GM21825 (cell line): ENCODE results near the gene DHRS13.
A peak's percentile ranks its signal among the peaks of the same experiment; 100 is the strongest.

Source experiments
- ATAC-seq: cut with Tn5 transposase; IDR thresholded peaks from one replicate; pipeline ENCODE4 v1.9.1; 2021; ENCODE audit warnings: mild to moderate bottlenecking, moderate library complexity; ENCODE audit not compliant: unreplicated experiment

DHRS13 gene

GRCh38 chr17:28902819-28903545 lies at the start of gene DHRS13:
TSS of gene DHRS13 (minus strand) at chr17:28903079. CDS start at chr17:28902944, 135 bp downstream.
- ATAC-seq = peak; percentile 79

GRCh38 chr17:28951991-28952975 lies 49.4 kb upstream of the DHRS13 start:
- peak; percentile 60 for ATAC-seq

- ATAC-seq = peak; percentile 45
Observed at GRCh38 chr17:28951428-28951990, 48.6 kb upstream of the DHRS13 start, which contains the start of gene PHF12. TSS of gene PHF12 (minus strand) at chr17:28951518. CDS start at chr17:28950960, 558 bp downstream.

GRCh38 chr17:28950752-28951427 lies 48.0 kb upstream of the DHRS13 start:
- ATAC-seq = peak; percentile 1

- no peak for ATAC-seq
Observed at GRCh38 chr17:28950017-28950751, 47.3 kb upstream of the DHRS13 start.

GRCh38 chr17:28949185-28950016 lies 46.5 kb upstream of the DHRS13 start:
- ATAC-seq = no peak

GRCh38 chr17:28948873-28949184 lies 46.0 kb upstream of the DHRS13 start:
- ATAC-seq = no peak

- no peak for ATAC-seq
Observed at GRCh38 chr17:28948342-28948741, 45.5 kb upstream of the DHRS13 start.

GRCh38 chr17:28947639-28948038 lies 44.8 kb upstream of the DHRS13 start:
- no peak for ATAC-seq

GRCh38 chr17:28946239-28946638 lies 43.4 kb upstream of the DHRS13 start:
- no peak for ATAC-seq

GRCh38 chr17:28944862-28945741 lies 42.2 kb upstream of the DHRS13 start:
- ATAC-seq = no peak

GRCh38 chr17:28944343-28944742 lies 41.5 kb upstream of the DHRS13 start:
- ATAC-seq = no peak

- no peak for ATAC-seq
Observed at GRCh38 chr17:28942925-28943324, 40.0 kb upstream of the DHRS13 start.

- ATAC-seq = no peak
Observed at GRCh38 chr17:28941251-28941650, 38.4 kb upstream of the DHRS13 start.

GRCh38 chr17:28940675-28941074 lies 37.8 kb upstream of the DHRS13 start:
- ATAC-seq = no peak

- no peak for ATAC-seq
Observed at GRCh38 chr17:28940142-28940541, 37.3 kb upstream of the DHRS13 start.

- no peak for ATAC-seq
Observed at GRCh38 chr17:28938552-28938951, 35.7 kb upstream of the DHRS13 start.

- no peak for ATAC-seq
Observed at GRCh38 chr17:28937044-28937729, 34.3 kb upstream of the DHRS13 start.
